ENCODE measurements around the gene TBL1X. TPM values are rescaled to one million over a fixed set of nuclear protein-coding genes. Genes with fewer than 3 reads are reported as not detected.

TBL1X gene
- total RNA-seq, 1 donor from 2014 or later = 26.4 TPM

DNA sequence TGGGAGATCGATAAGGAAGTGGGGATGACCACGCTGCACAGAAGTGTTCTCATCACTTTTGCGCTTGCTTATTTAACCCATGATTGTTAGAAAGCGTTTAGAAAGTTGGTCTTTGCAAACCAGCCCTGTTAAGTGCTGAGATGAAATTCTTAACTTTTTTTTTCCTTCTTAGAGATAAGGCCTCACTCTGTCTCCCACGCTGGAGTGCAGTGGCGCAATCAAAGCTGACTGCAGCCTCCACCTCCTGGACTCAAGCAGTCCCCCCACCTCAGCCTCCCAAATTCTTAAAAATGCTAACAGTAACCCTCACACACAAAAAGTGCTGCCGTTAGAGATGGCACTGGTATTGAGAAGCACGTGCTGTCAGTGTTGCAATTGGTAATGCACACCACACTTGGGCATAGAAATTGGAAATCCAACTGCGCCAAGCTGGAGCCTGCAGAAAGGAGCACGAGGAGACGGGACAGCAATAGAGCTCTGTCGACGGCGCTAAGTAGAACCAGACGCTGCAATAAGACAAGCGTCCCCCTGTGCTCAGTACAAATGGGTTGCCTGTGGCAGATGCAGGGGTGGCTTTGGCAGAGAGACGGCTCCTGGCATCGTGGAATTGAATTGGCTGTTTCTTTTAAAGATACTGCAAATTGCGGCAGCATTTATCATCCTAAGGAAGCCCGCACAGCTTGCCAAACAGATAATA lies 113.4 kb downstream of the TBL1X start:
- H3K27me3 Mint-ChIP-seq (ENCODE audit: low read depth, unreplicated experiment) = no peaks in the 10 kb centered on the region
- H3K4me2 ChIP-seq (ENCODE audit: low read length) = no peak overlapping the region
- H4K20me1 ChIP-seq (ENCODE audit: insufficient read depth, low read length) = peaks cover 4% of the 10 kb centered on the region
- H3K4me1 ChIP-seq (ENCODE audit: insufficient read depth, low read length) = no peaks in the 10 kb centered on the region
- TF ChIP-seq, protein P1, sequence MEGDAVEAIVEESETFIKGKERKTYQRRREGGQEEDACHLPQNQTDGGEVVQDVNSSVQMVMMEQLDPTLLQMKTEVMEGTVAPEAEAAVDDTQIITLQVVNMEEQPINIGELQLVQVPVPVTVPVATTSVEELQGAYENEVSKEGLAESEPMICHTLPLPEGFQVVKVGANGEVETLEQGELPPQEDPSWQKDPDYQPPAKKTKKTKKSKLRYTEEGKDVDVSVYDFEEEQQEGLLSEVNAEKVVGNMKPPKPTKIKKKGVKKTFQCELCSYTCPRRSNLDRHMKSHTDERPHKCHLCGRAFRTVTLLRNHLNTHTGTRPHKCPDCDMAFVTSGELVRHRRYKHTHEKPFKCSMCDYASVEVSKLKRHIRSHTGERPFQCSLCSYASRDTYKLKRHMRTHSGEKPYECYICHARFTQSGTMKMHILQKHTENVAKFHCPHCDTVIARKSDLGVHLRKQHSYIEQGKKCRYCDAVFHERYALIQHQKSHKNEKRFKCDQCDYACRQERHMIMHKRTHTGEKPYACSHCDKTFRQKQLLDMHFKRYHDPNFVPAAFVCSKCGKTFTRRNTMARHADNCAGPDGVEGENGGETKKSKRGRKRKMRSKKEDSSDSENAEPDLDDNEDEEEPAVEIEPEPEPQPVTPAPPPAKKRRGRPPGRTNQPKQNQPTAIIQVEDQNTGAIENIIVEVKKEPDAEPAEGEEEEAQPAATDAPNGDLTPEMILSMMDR (IDR thresholded peaks at IDR 0.05; ENCODE audit: insufficient read depth, low read depth, low read length) = no peak
- TF ChIP-seq EZH2 (IDR thresholded peaks at IDR 0.05; ENCODE audit: insufficient read depth, low read length) = no peak
- H3K27ac ChIP-seq (ENCODE audit: low read depth, low read length) = no peak overlapping the region
- H3K4me3 ChIP-seq (ENCODE audit: insufficient read depth, low read depth, low read length) = no peak overlapping the region
- no peaks in the 10 kb centered on the region for H3K9me3 Mint-ChIP-seq (ENCODE audit: unreplicated experiment)
- H3K36me3 ChIP-seq (ENCODE audit: insufficient read depth, low read length) = no peaks in the 10 kb centered on the region
- H3K36me3 Mint-ChIP-seq (ENCODE audit: low read depth, unreplicated experiment) = no peaks in the 10 kb centered on the region
- peak; percentile 39 for FAIRE-seq
- no peak overlapping the region for H3K9ac ChIP-seq (ENCODE audit: low read length)
- no peak overlapping the region for H2AFZ ChIP-seq (ENCODE audit: low read depth, low read length)
- H3K4me3 Mint-ChIP-seq (ENCODE audit: unreplicated experiment) = no peak overlapping the region
- no peaks in the 10 kb centered on the region for H3K27me3 ChIP-seq (ENCODE audit: insufficient read depth, low read length)
- H3K27ac Mint-ChIP-seq (ENCODE audit: unreplicated experiment) = no peak overlapping the region
- no peaks in the 10 kb centered on the region for H3K9me3 ChIP-seq (ENCODE audit: insufficient read depth, low read depth, low read length)
- no peak for DNase-seq (ENCODE audit: low read depth)
- H3K79me2 ChIP-seq (ENCODE audit: insufficient read depth, low read length) = no peaks in the 10 kb centered on the region
- peaks cover 13% of the 10 kb centered on the region for H3K4me1 Mint-ChIP-seq (ENCODE audit: low read depth, unreplicated experiment)

DNA sequence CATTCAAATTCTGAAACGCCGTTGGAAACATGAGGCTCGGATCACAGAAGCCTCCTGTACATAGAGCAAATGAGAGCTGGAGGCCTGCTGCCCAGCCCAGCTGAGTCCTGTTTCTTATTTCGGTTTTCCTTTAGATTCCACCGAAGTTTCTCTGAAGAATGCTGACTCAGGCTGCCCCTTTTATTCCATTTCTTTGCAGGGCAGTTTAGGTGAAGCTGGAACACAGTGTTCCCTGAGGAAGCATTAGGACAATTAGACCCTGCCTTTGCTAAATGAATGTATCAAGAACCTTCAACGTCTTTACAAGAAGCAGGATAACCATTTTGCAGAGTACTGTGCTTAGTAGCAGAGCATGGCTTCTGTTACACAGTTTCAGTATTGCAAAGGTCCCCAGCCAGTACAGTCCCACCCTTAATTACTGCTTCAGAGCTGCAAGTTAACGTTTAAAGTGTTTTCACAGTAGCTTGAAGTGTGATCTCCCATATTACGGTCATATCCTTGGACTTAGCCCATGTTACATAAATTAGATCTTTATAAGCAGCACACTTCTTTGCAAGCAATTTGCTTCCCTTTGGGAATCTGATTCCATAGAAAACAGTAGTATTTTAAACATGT lies 117.0 kb downstream of the TBL1X start:
- Histone ChIP-seq H3K4me2 (ENCODE audit: low read length) (no peak overlapping the region), H3K4me1 (ENCODE audit: insufficient read depth, low read length) (no peaks in the 10 kb centered on the region), H3K27me3 (ENCODE audit: insufficient read depth, low read length) (no peaks in the 10 kb centered on the region), H3K36me3 (ENCODE audit: insufficient read depth, low read length) (no peaks in the 10 kb centered on the region), H3K27ac (ENCODE audit: low read depth, low read length) (no peak overlapping the region), H2AFZ (ENCODE audit: low read depth, low read length) (no peak overlapping the region), H4K20me1 (ENCODE audit: insufficient read depth, low read length) (no peaks in the 10 kb centered on the region), H3K9ac (ENCODE audit: low read length) (no peak overlapping the region), H3K79me2 (ENCODE audit: insufficient read depth, low read length) (peaks cover 3% of the 10 kb centered on the region), H3K9me3 (ENCODE audit: insufficient read depth, low read depth, low read length) (no peaks in the 10 kb centered on the region), H3K4me3 (ENCODE audit: insufficient read depth, low read depth, low read length) (no peak overlapping the region)
- H3K9me3 Mint-ChIP-seq (ENCODE audit: unreplicated experiment) = no peaks in the 10 kb centered on the region
- peaks cover 18% of the 10 kb centered on the region for H3K4me1 Mint-ChIP-seq (ENCODE audit: low read depth, unreplicated experiment)
- H3K27me3 Mint-ChIP-seq (ENCODE audit: low read depth, unreplicated experiment) = no peaks in the 10 kb centered on the region
- TF ChIP-seq, protein P1 (IDR thresholded peaks at IDR 0.05; ENCODE audit: insufficient read depth, low read depth, low read length) = no peak
- no peak for TF ChIP-seq EZH2 (IDR thresholded peaks at IDR 0.05; ENCODE audit: insufficient read depth, low read length)
- no peak for DNase-seq (ENCODE audit: low read depth)
- no peak overlapping the region for H3K27ac Mint-ChIP-seq (ENCODE audit: unreplicated experiment)
- no peaks in the 10 kb centered on the region for H3K36me3 Mint-ChIP-seq (ENCODE audit: low read depth, unreplicated experiment)
- no peak overlapping the region for H3K4me3 Mint-ChIP-seq (ENCODE audit: unreplicated experiment)
- peak; percentile 73 for FAIRE-seq

DNA sequence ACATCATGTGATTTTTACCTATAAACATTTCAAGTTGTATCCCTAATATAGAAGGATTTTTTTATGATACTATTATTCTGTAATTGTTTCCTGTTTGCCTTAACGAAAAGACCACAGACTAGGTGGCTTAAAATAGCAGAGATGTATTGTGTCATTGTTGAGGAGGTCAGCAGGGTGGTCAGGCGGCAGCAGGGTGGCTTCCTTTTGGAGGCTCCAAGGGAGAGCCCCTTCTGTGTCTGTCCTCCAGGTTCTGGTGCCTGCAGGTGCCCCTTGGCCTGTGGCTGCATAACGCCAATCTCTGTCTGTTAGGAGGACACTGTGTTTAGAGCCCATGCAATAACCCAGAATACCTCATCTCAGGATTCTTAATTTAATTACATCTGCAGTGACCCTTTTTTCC lies 118.1 kb downstream of the TBL1X start:
- no peak overlapping the region for H3K9ac ChIP-seq (ENCODE audit: low read length)
- peaks cover 19% of the 10 kb centered on the region for H3K4me1 Mint-ChIP-seq (ENCODE audit: low read depth, unreplicated experiment)
- no peaks in the 10 kb centered on the region for H4K20me1 ChIP-seq (ENCODE audit: insufficient read depth, low read length)
- no peaks in the 10 kb centered on the region for H3K4me1 ChIP-seq (ENCODE audit: insufficient read depth, low read length)
- H3K27ac ChIP-seq (ENCODE audit: low read depth, low read length) = no peak overlapping the region
- H3K4me3 Mint-ChIP-seq (ENCODE audit: unreplicated experiment) = no peak overlapping the region
- no peak overlapping the region for H3K4me2 ChIP-seq (ENCODE audit: low read length)
- TF ChIP-seq EZH2 (IDR thresholded peaks at IDR 0.05; ENCODE audit: insufficient read depth, low read length) = no peak
- TF ChIP-seq, protein P1 (IDR thresholded peaks at IDR 0.05; ENCODE audit: insufficient read depth, low read depth, low read length) = no peak
- no peak overlapping the region for H3K27ac Mint-ChIP-seq (ENCODE audit: unreplicated experiment)
- no peaks in the 10 kb centered on the region for H3K9me3 Mint-ChIP-seq (ENCODE audit: unreplicated experiment)
- H3K36me3 Mint-ChIP-seq (ENCODE audit: low read depth, unreplicated experiment) = no peaks in the 10 kb centered on the region
- no peak overlapping the region for H2AFZ ChIP-seq (ENCODE audit: low read depth, low read length)
- no peaks in the 10 kb centered on the region for H3K27me3 Mint-ChIP-seq (ENCODE audit: low read depth, unreplicated experiment)
- H3K9me3 ChIP-seq (ENCODE audit: insufficient read depth, low read depth, low read length) = no peaks in the 10 kb centered on the region
- H3K36me3 ChIP-seq (ENCODE audit: insufficient read depth, low read length) = no peaks in the 10 kb centered on the region
- no peak overlapping the region for H3K4me3 ChIP-seq (ENCODE audit: insufficient read depth, low read depth, low read length)
- DNase-seq (ENCODE audit: low read depth) (no peak), FAIRE-seq (peak; percentile 59)
- H3K79me2 ChIP-seq (ENCODE audit: insufficient read depth, low read length) = peaks cover 3% of the 10 kb centered on the region
- no peaks in the 10 kb centered on the region for H3K27me3 ChIP-seq (ENCODE audit: insufficient read depth, low read length)

Data from astrocyte (in vitro differentiated cells and primary cell).